HG03469 (cell line): ENCODE results near the gene RFLNA.

Source experiments
- ATAC-seq: cut with Tn5 transposase; IDR thresholded peaks from one replicate; pipeline ENCODE4 v1.9.1; 2021; ENCODE audit warnings: mild to moderate bottlenecking, moderate library complexity, moderate number of reproducible peaks; ENCODE audit not compliant: unreplicated experiment

The RFLNA gene

DNA sequence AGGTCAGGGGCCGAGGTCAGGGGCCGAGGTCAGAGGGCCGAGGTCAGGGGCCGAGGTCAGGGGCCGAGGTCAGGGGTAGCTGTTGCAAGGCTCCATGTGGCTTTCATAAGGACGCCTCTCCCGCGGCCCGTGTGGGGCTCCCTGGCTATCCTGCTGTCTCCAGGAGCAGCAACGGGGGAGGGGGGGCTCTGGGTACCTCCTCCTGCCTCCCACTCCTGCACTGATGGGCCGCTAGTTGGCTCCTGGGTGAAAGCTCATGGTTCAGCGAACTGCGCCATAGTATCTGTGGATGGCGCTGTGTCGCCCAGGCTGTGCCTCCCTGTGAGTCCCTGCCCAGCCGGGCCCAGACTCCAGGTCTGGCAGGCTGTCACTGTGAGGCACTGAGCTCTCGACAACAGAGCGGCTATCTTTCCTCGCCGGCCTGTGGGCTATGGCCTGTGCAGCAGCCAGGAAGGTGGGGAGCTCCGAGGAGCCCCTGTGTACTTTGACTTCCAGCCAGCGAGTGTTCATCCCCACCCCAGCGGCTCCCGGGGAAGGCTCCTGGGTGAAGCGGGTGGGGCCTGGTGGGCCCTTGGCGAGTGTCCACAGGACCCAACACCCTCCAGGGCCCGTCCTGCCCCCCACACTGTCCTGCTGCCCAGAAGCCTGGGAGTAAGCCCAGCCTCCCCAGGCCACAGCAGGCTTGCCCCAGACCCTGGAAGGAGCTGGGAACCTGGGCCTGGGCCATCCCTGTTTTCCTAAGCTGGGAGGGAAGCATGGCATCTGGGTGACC is 8.1 kb downstream of the RFLNA start:
- no peak for ATAC-seq

GRCh38 chr12:124303579-124304313 is 8.9 kb downstream of the RFLNA start:
- no peak for ATAC-seq

- no peak for ATAC-seq
These were observed 9.5 kb downstream of the RFLNA start for GRCh38 chr12:124304314-124304790.

GRCh38 chr12:124305136-124305535 is 10.2 kb downstream of the RFLNA start:
- no peak for ATAC-seq

DNA sequence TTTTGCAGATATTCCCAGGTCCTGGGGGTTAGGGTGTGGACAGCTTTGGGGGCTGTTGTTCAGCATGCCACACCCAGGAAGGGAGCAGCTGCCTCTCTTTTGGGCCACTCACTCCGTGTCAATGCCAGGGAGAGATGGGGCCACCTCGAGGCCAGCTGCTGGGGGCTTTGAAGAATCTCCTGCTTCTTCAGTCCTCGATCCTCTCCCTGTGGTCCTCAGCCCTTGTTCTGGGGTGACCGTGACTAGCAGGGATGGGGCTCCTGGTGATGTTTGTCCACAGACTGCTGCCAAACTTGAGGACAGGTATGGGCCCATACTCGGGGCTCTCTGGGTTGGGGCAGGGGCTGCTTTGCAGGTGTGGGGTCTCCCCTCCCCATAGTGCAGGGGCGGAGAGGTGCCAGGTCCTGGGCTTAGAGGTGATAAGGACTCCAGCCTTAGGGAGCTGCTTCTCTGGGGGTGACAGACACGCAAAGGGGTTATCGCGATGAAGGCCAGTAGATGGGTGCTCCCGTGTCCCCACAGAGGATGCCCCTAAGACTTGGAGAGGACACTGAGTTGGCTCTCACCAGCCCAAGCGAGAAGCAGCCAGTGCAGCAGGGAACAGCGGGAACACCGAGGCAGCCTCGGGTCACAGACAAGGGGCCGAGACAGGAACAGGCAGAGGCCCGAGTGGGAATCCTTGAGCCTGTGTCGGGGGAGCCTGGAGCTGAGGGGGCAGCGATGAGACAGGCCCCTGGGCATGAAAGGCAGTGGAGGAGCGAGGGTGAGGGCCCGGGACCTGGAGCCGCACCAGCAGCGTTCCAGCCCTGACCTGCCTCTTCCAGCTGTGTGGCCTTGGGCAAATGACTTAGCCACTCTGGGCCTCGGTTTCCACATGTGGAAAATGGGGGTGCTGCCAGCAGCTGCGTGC is 11.1 kb downstream of the RFLNA start:
- no peak for ATAC-seq

GRCh38 chr12:124306686-124307555 is 12.0 kb downstream of the RFLNA start:
- ATAC-seq, result no peak

DNA sequence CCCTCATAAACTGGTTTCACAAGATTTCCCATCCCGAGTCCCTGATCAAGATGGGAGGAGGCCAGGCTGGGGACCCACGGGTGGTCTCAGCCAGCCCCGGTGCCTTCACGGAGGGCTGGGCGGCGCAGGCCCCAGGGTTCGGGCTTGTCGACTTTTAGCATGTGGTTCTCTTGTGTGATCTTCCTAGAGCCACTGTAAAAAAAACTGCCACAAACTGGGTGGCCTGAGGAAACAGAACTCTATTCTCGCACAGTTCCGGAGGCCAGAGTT is 12.6 kb downstream of the RFLNA start:
- ATAC-seq, result no peak

DNA sequence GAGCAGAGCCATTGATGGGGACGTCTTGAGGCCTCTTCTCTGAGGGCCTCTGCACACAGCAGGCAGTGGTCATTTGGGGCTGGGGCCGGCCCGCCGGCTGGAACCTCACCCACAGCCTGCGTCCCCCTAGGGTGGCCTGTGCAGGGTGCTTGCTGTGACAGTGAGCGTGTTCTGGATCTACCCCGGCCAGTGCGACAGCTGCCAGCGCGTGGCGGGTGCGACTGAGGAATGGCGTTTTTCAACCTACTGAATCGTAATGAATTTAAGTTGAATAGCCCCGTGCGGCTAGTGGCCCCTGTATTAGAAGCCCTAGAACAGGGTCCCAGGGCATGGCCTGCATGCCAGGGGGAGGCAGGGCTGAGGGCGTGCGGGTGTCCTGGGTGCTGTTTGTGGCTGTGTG is 13.8 kb downstream of the RFLNA start:
- ATAC-seq, result no peak

- ATAC-seq, result no peak
These were observed 14.3 kb downstream of the RFLNA start for GRCh38 chr12:124309231-124309630.

DNA sequence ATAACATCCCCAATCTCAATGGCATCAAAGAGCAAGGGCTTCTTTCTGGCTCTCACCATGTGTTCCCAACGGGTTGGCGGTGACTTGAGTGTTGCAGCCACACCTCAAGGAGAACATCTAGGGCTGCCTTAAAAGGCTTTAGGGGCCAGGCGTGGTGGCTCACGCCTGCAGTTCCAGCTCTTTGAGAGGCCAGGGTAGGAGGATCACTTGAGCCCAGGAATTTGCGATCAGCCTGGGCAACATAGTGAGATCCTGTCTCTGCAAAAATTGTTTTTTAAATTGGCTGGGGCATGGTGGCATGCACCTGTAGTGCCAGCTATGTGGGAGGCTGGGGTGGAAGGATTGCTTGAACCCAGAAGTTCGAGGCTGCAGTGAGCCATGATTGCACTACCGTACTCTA is 14.9 kb downstream of the RFLNA start:
- no peak for ATAC-seq

DNA sequence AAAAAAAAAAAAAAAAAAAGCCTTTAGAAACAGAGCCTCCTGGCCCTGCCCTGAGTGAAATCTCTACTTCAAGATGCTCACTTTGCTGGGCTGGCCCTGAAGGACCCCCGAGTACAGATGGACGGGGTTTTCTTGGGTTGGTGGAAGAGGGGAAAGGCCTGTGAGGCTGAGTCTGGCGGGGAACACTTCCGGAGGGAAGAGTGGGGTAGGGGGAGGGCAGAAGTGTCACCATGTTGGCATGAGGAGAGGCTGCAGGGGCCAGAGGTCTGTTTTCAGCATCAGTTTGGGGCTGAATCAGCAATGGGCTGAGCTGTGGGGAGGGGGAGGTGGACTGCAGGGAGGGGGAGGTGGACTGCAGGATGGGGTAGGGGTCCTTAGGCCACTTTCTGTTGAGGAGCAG is 15.3 kb downstream of the RFLNA start:
- no peak for ATAC-seq

DNA sequence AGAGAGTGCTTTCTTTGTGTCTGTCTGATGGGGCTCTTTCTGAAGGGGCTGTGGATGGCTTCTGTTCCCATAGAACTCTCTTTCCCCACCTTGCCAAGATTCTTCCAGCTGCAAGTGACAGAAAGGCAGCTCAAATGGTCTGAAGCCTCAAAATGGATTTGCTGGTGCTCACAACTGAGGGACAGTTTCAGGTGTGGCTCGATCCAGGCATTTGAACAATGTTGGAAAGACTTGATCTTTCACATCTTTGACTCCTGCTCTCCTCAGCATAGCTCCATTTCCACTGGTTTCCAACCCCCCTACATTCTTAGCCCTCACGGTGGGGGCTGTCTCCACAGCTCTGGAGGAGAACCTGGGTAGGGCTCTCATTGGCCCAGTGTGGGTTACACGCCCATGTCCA is 15.9 kb downstream of the RFLNA start:
- no peak for ATAC-seq

- ATAC-seq, result no peak
These were observed 16.6 kb downstream of the RFLNA start for GRCh38 chr12:124311292-124312109.

DNA sequence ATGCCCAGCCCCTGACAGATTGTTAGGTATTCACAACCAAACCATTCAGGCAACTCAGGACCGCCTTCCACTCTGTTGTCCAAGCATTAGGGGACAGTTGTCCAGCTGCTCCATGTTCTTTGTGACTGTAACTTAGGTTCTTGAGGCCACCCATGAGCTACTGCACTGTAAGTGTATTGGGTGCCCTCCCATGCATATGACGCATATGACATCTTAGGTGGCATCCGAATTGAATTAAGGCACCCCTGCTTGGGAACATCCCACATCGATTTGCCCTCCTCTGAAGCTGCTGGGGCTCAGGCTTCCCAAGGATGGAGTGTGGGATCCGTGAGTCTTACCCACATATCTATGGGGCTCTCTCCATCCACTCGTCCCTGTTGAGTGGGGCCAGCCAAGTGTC is 17.7 kb downstream of the RFLNA start:
- ATAC-seq, result no peak

DNA sequence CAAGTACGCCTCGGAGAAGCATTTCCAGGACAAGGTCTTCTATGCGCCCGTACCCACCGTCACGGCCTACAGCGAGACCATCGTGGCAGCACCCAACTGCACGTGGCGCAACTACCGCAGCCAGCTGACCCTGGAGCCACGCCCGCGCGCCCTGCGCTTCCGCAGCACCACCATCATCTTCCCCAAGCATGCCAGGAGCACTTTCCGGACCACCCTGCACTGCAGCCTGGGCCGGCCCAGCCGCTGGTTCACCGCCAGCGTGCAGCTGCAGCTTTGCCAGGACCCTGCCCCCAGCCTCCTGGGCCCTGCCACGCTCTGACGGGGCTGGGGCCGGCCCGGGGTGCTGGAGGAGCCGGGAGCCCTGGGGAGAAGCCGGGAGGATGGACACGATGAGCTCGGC is 19.3 kb downstream of the RFLNA start:
- ATAC-seq, result no peak

DNA sequence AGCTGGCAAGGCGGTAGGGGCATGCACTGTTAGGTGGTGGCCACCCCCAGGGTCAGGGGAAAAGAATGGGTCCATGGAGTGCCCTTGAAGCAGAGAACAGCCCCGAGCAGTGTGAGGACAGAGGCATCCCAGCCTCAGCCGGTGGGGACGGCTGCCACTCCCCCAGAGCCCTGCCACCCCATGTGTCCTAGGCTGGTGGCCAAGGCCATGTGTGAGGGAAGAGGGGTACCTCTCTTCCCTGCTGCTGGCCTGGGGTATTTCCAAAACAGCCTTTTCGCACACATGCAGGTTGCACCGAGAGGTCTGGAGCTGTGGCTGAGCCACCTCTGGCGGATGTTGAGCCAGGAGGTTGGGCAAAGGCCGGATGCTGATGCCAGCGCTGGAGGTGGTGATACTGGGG is 19.9 kb downstream of the RFLNA start:
- no peak for ATAC-seq

GRCh38 chr12:124315372-124316044 is 20.6 kb downstream of the RFLNA start:
- ATAC-seq, result no peak

- ATAC-seq, result no peak
These were observed 21.5 kb downstream of the RFLNA start for GRCh38 chr12:124316257-124316900.

DNA sequence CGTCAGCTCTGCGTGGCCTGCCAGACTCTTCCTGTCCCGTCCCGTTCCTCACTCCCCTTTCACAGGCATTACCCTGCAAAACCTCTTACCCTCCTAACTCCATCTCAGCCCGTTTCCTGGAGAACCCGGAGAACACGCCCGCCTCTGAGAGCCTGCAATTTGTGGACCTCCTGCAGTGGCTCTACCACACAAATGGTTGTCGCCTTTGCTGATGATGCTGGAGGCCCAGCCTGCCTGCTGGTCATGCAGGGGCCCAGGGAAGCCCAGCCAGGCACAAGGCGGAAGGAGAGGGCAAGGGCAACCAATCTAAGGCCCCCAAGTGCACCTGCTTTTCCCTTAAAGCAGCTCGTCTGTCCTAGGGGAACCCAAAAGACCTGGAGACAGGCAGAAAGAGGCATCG is 22.5 kb downstream of the RFLNA start:
- ATAC-seq, result no peak
